Caco-2 (cell line): Measurements from ENCODE around the gene IGSF9B. TPM values are rescaled to one million over a fixed set of nuclear protein-coding genes. Genes with fewer than 3 reads are reported as not detected.

Source experiments
- BruUV-seq: library from RNA; stranded (reverse); fragments of 400-500 nt; replicated peaks from 2 replicates; lab custom pipeline; 2021; lab: Mats Ljungman, UMichigan
- CTCF ChIA-PET: fragments of 300-600 bp; sonication (Branson Sonifier 250); formaldehyde crosslinking; loops from one replicate; lab custom pipeline; 2022; ENCODE audit warnings: antibody characterized with exemption; lab: Charles Lee
- POLR2A ChIA-PET: fragments of 300-600 bp; sonication (Branson Sonifier 250); formaldehyde crosslinking; loops from one replicate; lab custom pipeline; 2022; ENCODE audit warnings: antibody characterized with exemption; lab: Charles Lee
- DNase-seq, 2 experiments: peaks; one replicate each; pipeline versions ENCODE4 v3.0.0 to v3.0.0-alpha.2; 2020 to 2022
- H3K27me3 ChIP-seq: replicated peaks from 2 replicates; pipeline ENCODE4 v1.6.0; 2011; ENCODE audit warnings: low read length; ENCODE audit not compliant: control insufficient read depth, insufficient read depth
- H3K36me3 ChIP-seq: 2 replicates; pipeline ENCODE4 v1.5.1; 2011; ENCODE audit warnings: low read length; ENCODE audit not compliant: control insufficient read depth, insufficient read depth
- H3K4me1 ChIP-seq: fragments of 250-450 bp; sonication (Bioruptor Pico); 2 replicates; pipeline ENCODE4 v1.5.1; 2020; ENCODE audit warnings: mild to moderate bottlenecking
- H3K4me3 ChIP-seq: 2 replicates; pipeline ENCODE4 v1.5.1; 2011; ENCODE audit warnings: low read depth, mild to moderate bottlenecking, control low read depth, low read length
- H3K9me3 ChIP-seq: fragments of 250-450 bp; sonication (Bioruptor Pico); 2 replicates; pipeline ENCODE4 v1.5.1; 2020; ENCODE audit warnings: mild to moderate bottlenecking, moderate library complexity
- H3K27ac Mint-ChIP-seq: one replicate; pipeline ENCODE4 v1.8.0; 2022; ENCODE audit warnings: mixed read lengths; ENCODE audit not compliant: unreplicated experiment
- H3K27me3 Mint-ChIP-seq: one replicate; pipeline ENCODE4 v1.8.0; 2022; ENCODE audit warnings: mixed read lengths; ENCODE audit not compliant: insufficient read depth, unreplicated experiment
- H3K36me3 Mint-ChIP-seq: one replicate; pipeline ENCODE4 v1.8.0; 2022; ENCODE audit warnings: mild to moderate bottlenecking, mixed read lengths; ENCODE audit not compliant: insufficient read depth, unreplicated experiment
- H3K4me1 Mint-ChIP-seq: one replicate; pipeline ENCODE4 v1.8.0; 2022; ENCODE audit warnings: low read depth, mixed read lengths; ENCODE audit not compliant: unreplicated experiment
- H3K4me3 Mint-ChIP-seq: one replicate; pipeline ENCODE4 v1.8.0; 2022; ENCODE audit warnings: mild to moderate bottlenecking, moderate library complexity, mixed read lengths; ENCODE audit not compliant: unreplicated experiment
- H3K9me3 Mint-ChIP-seq: one replicate; pipeline ENCODE4 v1.8.0; 2022; ENCODE audit warnings: mixed read lengths; ENCODE audit not compliant: unreplicated experiment
- intact Hi-C: fragments of 100-400 bp; cut with micrococcal nuclease; formaldehyde crosslinking; loops from one replicate; pipeline ENCODE4 v1.10.0; 2022; ENCODE audit not compliant: unreplicated experiment
- total RNA-seq: library from RNA; stranded (reverse); gene quantifications from 2 replicates; pipeline ENCODE4 v1.2.3, GENCODE V29; 2022
- TF ChIP-seq, protein P1 (sequence below), 2 experiments: fragments of 200-600 bp in 1 of 2; IDR thresholded peaks; 1 replicate in 1 of 2; 2 replicates in 1 of 2; pipeline versions ENCODE4 v1.5.1 to v1.8.0; 2011 to 2022; ENCODE audit warnings: antibody characterized with exemption in 1 of 2, control low read depth in 1 of 2, inconsistent platforms in 1 of 2, low read depth in 1 of 2, low read length in 1 of 2, mild to moderate bottlenecking in 1 of 2, moderate library complexity in 1 of 2; ENCODE audit not compliant: insufficient read depth in 1 of 2, severe bottlenecking in 1 of 2, unreplicated experiment in 1 of 2

IGSF9B gene
- total RNA-seq, 1 experiment from 2014 or later = 4.2 TPM

GRCh38 chr11:133906241-133906640 lies 50.5 kb downstream of the IGSF9B start:
- Histone ChIP-seq H3K4me1 (no peaks in the 10 kb centered on the region), H3K27me3 (no peaks in the 10 kb centered on the region), H3K4me3 (no peak overlapping the region), H3K9me3 (no peaks in the 10 kb centered on the region), H3K36me3 (no peaks in the 10 kb centered on the region)
- no peaks in the 10 kb centered on the region for H3K4me1 Mint-ChIP-seq
- H3K27ac Mint-ChIP-seq = no peak overlapping the region
- H3K9me3 Mint-ChIP-seq = no peaks in the 10 kb centered on the region
- no peak overlapping the region for H3K4me3 Mint-ChIP-seq
- TF ChIP-seq, protein P1, sequence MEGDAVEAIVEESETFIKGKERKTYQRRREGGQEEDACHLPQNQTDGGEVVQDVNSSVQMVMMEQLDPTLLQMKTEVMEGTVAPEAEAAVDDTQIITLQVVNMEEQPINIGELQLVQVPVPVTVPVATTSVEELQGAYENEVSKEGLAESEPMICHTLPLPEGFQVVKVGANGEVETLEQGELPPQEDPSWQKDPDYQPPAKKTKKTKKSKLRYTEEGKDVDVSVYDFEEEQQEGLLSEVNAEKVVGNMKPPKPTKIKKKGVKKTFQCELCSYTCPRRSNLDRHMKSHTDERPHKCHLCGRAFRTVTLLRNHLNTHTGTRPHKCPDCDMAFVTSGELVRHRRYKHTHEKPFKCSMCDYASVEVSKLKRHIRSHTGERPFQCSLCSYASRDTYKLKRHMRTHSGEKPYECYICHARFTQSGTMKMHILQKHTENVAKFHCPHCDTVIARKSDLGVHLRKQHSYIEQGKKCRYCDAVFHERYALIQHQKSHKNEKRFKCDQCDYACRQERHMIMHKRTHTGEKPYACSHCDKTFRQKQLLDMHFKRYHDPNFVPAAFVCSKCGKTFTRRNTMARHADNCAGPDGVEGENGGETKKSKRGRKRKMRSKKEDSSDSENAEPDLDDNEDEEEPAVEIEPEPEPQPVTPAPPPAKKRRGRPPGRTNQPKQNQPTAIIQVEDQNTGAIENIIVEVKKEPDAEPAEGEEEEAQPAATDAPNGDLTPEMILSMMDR (IDR thresholded peaks at IDR 0.05; ENCODE audit: insufficient read depth in 1 of 2, low read depth in 1 of 2, low read length in 1 of 2, severe bottlenecking in 1 of 2, unreplicated experiment in 1 of 2) = no peak
- no peak for DNase-seq
- peaks cover 5% of the 10 kb centered on the region for H3K27me3 Mint-ChIP-seq
- ChIA-PET CTCF (no interaction called here), POLR2A (no interaction called here)
- intact Hi-C loops = no loop called here
- no TSS peak for BruUV-seq
- H3K36me3 Mint-ChIP-seq = no peaks in the 10 kb centered on the region

- no peaks in the 10 kb centered on the region for H3K4me1 Mint-ChIP-seq
- TF ChIP-seq, protein P1 (IDR thresholded peaks at IDR 0.05; ENCODE audit: insufficient read depth in 1 of 2, low read depth in 1 of 2, low read length in 1 of 2, severe bottlenecking in 1 of 2, unreplicated experiment in 1 of 2) = no peak
- BruUV-seq = no TSS peak
- ChIA-PET POLR2A (no interaction called here), CTCF (interaction anchor here (1.0 kb wide), 1 partner anchor 22 kb away, joined by 5 read pairs; no protein-coding TSS in a partner anchor)
- H3K4me3 Mint-ChIP-seq = no peak overlapping the region
- no peak for DNase-seq
- no peaks in the 10 kb centered on the region for H3K36me3 Mint-ChIP-seq
- Histone ChIP-seq H3K4me3 (no peak overlapping the region), H3K36me3 (no peaks in the 10 kb centered on the region), H3K4me1 (no peaks in the 10 kb centered on the region), H3K9me3 (no peaks in the 10 kb centered on the region), H3K27me3 (no peaks in the 10 kb centered on the region)
- H3K27ac Mint-ChIP-seq = no peak overlapping the region
- no peaks in the 10 kb centered on the region for H3K9me3 Mint-ChIP-seq
- H3K27me3 Mint-ChIP-seq = peaks cover 4% of the 10 kb centered on the region
- intact Hi-C loops = no loop called here
Observed at GRCh38 chr11:133905677-133906156, 51.1 kb downstream of the IGSF9B start.

DNA sequence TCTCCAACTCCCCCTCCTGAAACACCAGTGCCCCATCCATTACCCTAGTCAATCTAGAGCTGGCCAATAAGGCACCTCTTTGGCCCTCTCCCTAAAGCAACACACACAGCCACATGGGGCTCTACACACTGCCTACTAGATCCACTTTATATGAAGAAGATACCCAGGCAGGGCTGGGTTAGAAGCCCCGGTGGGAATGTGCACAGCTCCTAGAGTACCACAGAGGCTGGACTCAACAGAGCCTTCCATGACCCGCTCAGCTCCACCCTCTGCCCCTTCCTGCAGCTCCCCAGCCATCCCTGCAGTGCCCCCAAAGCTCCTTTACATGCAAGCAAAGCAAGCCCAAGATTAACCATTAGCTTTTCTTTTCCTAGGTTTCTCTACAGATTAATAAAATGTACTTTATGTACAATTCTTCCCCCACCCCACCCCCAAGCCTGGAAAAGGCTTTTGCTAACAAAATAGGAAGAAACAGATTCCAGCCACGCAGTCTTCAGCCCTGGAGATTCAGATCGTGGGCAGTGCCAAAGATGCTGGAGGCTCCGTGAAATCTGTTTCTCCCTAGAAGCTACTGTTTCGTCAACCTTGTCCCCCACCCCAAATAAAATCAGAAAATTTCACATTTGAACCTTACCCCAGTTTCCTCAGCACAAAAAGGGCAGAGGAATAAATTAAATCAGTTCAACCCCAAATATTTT lies 51.8 kb downstream of the IGSF9B start:
- no peaks in the 10 kb centered on the region for H3K36me3 ChIP-seq
- no peaks in the 10 kb centered on the region for H3K4me1 Mint-ChIP-seq
- intact Hi-C loops = no loop called here
- H3K27me3 Mint-ChIP-seq = no peaks in the 10 kb centered on the region
- no peaks in the 10 kb centered on the region for H3K27me3 ChIP-seq
- H3K4me3 ChIP-seq = no peak overlapping the region
- TF ChIP-seq, protein P1 (IDR thresholded peaks at IDR 0.05; ENCODE audit: insufficient read depth in 1 of 2, low read depth in 1 of 2, low read length in 1 of 2, severe bottlenecking in 1 of 2, unreplicated experiment in 1 of 2) = no peak
- H3K4me1 ChIP-seq = no peaks in the 10 kb centered on the region
- ChIA-PET CTCF (interaction anchor here (1.0 kb wide), 1 partner anchor 23 kb away, joined by 5 read pairs; no protein-coding TSS in a partner anchor), POLR2A (no interaction called here)
- H3K9me3 Mint-ChIP-seq = no peaks in the 10 kb centered on the region
- H3K36me3 Mint-ChIP-seq = no peaks in the 10 kb centered on the region
- no peak overlapping the region for H3K4me3 Mint-ChIP-seq
- H3K27ac Mint-ChIP-seq = no peak overlapping the region
- H3K9me3 ChIP-seq = no peaks in the 10 kb centered on the region
- no peak for DNase-seq
- no TSS peak for BruUV-seq
